ENCODE measurements around the gene ZKSCAN7.

GRCh38 chr3:44516230-44516629 lies 38.8 kb upstream of the ZKSCAN7 start:
- no peak for TF ChIP-seq POLR2A (IDR thresholded peaks at IDR 0.05)
- TF ChIP-seq, protein P1, sequence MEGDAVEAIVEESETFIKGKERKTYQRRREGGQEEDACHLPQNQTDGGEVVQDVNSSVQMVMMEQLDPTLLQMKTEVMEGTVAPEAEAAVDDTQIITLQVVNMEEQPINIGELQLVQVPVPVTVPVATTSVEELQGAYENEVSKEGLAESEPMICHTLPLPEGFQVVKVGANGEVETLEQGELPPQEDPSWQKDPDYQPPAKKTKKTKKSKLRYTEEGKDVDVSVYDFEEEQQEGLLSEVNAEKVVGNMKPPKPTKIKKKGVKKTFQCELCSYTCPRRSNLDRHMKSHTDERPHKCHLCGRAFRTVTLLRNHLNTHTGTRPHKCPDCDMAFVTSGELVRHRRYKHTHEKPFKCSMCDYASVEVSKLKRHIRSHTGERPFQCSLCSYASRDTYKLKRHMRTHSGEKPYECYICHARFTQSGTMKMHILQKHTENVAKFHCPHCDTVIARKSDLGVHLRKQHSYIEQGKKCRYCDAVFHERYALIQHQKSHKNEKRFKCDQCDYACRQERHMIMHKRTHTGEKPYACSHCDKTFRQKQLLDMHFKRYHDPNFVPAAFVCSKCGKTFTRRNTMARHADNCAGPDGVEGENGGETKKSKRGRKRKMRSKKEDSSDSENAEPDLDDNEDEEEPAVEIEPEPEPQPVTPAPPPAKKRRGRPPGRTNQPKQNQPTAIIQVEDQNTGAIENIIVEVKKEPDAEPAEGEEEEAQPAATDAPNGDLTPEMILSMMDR (IDR thresholded peaks at IDR 0.05), result no peak

Measured in sigmoid colon (tissue), 3 donors.